DND-41 (cell line): ENCODE measurements around the gene CEP126.

Experiments
- ATAC-seq: fragments of 200-7000 bp; cut with Tn5 transposase; 3 replicates; pipeline ENCODE4 v1.9.1; 2021; ENCODE audit warnings: low read depth; ENCODE audit not compliant: insufficient read depth
- DNase-seq: peaks from one replicate; pipeline ENCODE4 v3.0.0-alpha.2; 2020
- H2AFZ ChIP-seq: 2 replicates; pipeline ENCODE4 v1.6.0; 2012; ENCODE audit warnings: low read depth, low read length
- H3K27ac ChIP-seq: 2 replicates; pipeline ENCODE4 v1.5.1; 2012; ENCODE audit warnings: low read length, inconsistent platforms
- H3K27me3 ChIP-seq: fragments of 200-600 bp; sonication (generic); 2 replicates; pipeline ENCODE4 v1.6.0; 2012; ENCODE audit warnings: low read length, mild to moderate bottlenecking, inconsistent platforms; ENCODE audit not compliant: insufficient read depth, poor library complexity
- H3K36me3 ChIP-seq: 2 replicates; pipeline ENCODE4 v1.5.1; 2012; ENCODE audit warnings: low read length, inconsistent platforms; ENCODE audit not compliant: insufficient read depth
- H3K4me1 ChIP-seq: 2 replicates; pipeline ENCODE4 v1.5.1; 2012; ENCODE audit warnings: mild to moderate bottlenecking, low read length; ENCODE audit not compliant: insufficient read depth
- H3K4me2 ChIP-seq: 2 replicates; pipeline ENCODE4 v1.6.0; 2012; ENCODE audit warnings: mild to moderate bottlenecking, moderate library complexity, low read length, inconsistent platforms; ENCODE audit not compliant: insufficient read depth
- H3K4me3 ChIP-seq, 2 experiments: fragments of 200-600 bp in 1 of 2; shearing (Covaris generic) in 1 of 2; 2 replicates each; pipeline ENCODE4 v1.5.1; 2012 to 2016; ENCODE audit warnings: inconsistent platforms in 2 of 2, low read length in 2 of 2, mild to moderate bottlenecking in 2 of 2, low read depth in 1 of 2, moderate library complexity in 1 of 2
- H3K79me2 ChIP-seq: 2 replicates; pipeline ENCODE4 v1.6.0; 2012; ENCODE audit warnings: low read length, inconsistent platforms; ENCODE audit not compliant: insufficient read depth
- H3K9ac ChIP-seq: 2 replicates; pipeline ENCODE4 v1.6.0; 2012; ENCODE audit warnings: low read depth, mild to moderate bottlenecking, inconsistent platforms, low read length, moderate library complexity
- H3K9me3 ChIP-seq: 2 replicates; pipeline ENCODE4 v1.5.1; 2012; ENCODE audit warnings: low read length, moderate library complexity, mild to moderate bottlenecking, inconsistent platforms; ENCODE audit not compliant: insufficient read depth, severe bottlenecking
- H4K20me1 ChIP-seq: 2 replicates; pipeline ENCODE4 v1.6.0; 2012; ENCODE audit warnings: low read length; ENCODE audit not compliant: insufficient read depth
- EZH2 ChIP-seq: IDR thresholded peaks from 3 replicates; pipeline ENCODE4 v1.6.1; 2012; ENCODE audit warnings: borderline replicate concordance, low read depth, mild to moderate bottlenecking, moderate library complexity, low read length, inconsistent platforms; ENCODE audit not compliant: severe bottlenecking
- TF ChIP-seq, protein P1 (sequence below): IDR thresholded peaks from 2 replicates; pipeline ENCODE4 v1.5.1; 2012; ENCODE audit warnings: borderline replicate concordance, low read length, moderate library complexity, mild to moderate bottlenecking; ENCODE audit not compliant: poor library complexity, severe bottlenecking; ENCODE audit errors: extremely low read depth

Gene CEP126

DNA sequence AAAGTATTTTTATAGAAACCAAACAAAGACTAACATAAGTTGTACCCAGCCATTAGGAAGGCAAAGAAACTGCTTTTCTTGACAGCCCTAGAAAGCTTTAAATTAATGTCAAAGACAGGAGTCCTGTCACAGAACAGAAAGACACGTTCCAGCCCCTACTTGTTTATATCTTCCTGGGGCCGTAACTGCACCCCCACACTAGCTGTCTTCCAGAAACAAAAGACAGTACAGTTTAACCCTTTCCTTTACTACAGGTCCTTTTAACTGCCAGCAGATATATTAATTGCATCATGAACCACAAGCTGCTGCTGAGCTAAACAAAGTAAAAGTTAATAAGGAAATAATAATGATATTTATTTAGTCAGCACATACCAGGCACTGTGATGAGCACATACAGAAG, 112.1 kb downstream of the CEP126 start:
- Histone ChIP-seq H3K4me3 (no peak overlapping the region), H3K79me2 (no peaks in the 10 kb centered on the region), H3K4me2 (no peak overlapping the region), H3K27me3 (no peaks in the 10 kb centered on the region), H3K4me1 (no peaks in the 10 kb centered on the region), H3K9me3 (no peaks in the 10 kb centered on the region), H2AFZ (no peak overlapping the region), H3K27ac (no peak overlapping the region), H3K9ac (no peak overlapping the region), H4K20me1 (no peaks in the 10 kb centered on the region), H3K36me3 (no peaks in the 10 kb centered on the region)
- TF ChIP-seq, protein P1, sequence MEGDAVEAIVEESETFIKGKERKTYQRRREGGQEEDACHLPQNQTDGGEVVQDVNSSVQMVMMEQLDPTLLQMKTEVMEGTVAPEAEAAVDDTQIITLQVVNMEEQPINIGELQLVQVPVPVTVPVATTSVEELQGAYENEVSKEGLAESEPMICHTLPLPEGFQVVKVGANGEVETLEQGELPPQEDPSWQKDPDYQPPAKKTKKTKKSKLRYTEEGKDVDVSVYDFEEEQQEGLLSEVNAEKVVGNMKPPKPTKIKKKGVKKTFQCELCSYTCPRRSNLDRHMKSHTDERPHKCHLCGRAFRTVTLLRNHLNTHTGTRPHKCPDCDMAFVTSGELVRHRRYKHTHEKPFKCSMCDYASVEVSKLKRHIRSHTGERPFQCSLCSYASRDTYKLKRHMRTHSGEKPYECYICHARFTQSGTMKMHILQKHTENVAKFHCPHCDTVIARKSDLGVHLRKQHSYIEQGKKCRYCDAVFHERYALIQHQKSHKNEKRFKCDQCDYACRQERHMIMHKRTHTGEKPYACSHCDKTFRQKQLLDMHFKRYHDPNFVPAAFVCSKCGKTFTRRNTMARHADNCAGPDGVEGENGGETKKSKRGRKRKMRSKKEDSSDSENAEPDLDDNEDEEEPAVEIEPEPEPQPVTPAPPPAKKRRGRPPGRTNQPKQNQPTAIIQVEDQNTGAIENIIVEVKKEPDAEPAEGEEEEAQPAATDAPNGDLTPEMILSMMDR: no peak
- no peak for TF ChIP-seq EZH2
- DNase-seq (no peak), ATAC-seq (no peak)

DNA sequence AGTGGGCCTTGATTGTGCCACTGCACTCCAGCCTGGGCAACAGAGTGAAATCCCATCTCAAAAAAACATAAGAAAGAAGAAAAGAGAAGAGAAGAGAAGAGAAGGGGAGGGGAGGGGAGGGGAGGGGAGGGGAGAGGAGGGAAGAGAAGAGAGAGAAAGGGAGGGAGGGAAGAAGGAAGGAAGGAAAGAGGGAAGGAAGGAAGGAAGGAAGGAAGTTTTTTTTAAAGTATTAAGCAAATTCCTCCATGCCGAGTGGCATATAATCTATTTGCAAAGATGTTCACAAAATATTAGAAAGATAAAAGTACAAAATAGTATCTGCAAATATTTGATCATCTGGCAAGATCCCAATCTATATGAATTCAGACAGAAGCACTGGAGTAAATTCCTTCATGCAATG, 121.9 kb downstream of the CEP126 start:
- Histone ChIP-seq H3K4me3 (no peak overlapping the region), H3K27ac (no peak overlapping the region), H2AFZ (no peak overlapping the region), H3K27me3 (no peaks in the 10 kb centered on the region), H3K4me2 (no peak overlapping the region), H3K9me3 (no peaks in the 10 kb centered on the region), H3K79me2 (no peaks in the 10 kb centered on the region), H3K9ac (no peak overlapping the region), H3K36me3 (no peaks in the 10 kb centered on the region), H3K4me1 (no peaks in the 10 kb centered on the region), H4K20me1 (no peaks in the 10 kb centered on the region)
- ATAC-seq (no peak), DNase-seq (no peak)
- TF ChIP-seq, protein P1: no peak
- no peak for TF ChIP-seq EZH2

DNA sequence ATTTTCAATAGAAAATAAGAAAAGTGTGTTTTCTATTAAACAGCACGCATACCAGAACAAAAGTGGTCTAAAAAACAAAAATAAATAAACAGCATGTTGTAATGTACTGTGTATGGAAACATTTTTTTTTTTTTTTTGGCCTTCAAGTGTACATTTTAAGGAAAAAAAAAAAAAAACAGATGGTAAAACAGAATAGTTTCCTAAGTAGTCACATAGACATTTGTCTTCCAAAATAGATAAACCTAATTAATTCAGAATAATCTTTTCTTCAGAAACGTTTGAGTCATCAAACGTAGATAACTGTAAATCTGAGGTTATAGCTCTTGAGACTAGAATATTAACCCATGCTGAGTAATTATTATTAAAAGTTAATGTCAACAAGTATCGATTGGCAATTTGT, 132.0 kb downstream of the CEP126 start:
- Histone ChIP-seq H3K79me2 (no peaks in the 10 kb centered on the region), H3K4me2 (no peak overlapping the region), H3K27me3 (no peaks in the 10 kb centered on the region), H3K9ac (no peak overlapping the region), H4K20me1 (no peaks in the 10 kb centered on the region), H3K4me3 (no peak overlapping the region), H3K27ac (no peak overlapping the region), H3K4me1 (no peaks in the 10 kb centered on the region), H2AFZ (no peak overlapping the region), H3K36me3 (no peaks in the 10 kb centered on the region), H3K9me3 (no peaks in the 10 kb centered on the region)
- DNase-seq (no peak), ATAC-seq (no peak)
- TF ChIP-seq, protein P1: no peak
- no peak for TF ChIP-seq EZH2
